Activated CD4-positive, alpha-beta T cell treated with anti-CD3 and anti-CD28 coated beads, Interleukin-2, amount 50 U/mL, for 24 hours (primary cell): ENCODE data around the gene ELAVL2.

Experiments
- DNase-seq, 2 donors: peaks; one replicate each; pipeline ENCODE4 v3.0.0-alpha.2; 2020; ENCODE audit warnings: low read depth in 1 of 2, low spot score in 1 of 2

The ELAVL2 gene

GRCh38 chr9:23821375-23822181, 4.5 kb downstream of the ELAVL2 start:
- no peak for DNase-seq

DNA sequence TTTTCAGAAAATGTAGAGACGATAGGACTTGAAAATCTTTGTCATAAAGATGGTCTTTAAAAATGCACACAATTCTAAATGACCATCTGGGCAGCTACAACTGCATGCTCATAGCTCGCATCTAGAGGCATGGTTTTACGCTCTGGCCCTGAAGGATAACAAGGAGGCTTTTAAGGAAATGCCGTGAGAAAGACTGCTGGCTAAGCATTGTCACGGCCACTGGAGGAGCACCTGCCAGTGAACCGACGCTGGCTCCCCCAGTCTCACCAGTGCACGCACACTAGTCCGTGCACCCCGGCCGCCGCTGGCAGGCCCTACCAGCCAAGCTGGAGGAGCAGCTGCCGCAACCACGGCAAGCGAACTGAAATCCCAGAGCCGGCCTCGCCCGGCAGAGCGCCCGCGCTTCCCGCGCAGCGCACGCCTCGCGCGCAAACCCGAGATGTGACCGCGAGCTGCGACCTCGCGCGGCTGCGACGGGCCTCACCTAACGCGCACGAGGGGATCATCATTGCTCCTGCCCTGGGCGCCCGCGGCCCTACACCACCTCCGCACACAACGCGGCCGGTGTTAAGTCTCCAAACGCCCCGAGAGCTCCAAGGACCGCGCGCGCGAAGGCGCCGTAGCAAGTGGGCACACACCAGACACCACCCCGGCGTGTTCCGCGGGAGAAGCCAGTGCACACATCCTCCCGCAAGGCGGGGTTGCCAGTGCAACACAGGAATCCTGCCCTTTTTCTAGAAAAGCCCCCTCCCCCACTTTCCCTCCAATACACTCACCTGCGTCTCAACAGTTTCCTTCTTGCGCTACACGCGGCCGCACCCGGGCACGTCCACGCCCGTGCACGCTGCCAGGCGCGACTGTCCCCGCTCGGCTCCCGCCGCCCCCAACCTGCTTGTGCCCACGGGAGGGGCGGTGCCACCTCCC, 5.3 kb downstream of the ELAVL2 start:
- DNase-seq, result no peak

DNA sequence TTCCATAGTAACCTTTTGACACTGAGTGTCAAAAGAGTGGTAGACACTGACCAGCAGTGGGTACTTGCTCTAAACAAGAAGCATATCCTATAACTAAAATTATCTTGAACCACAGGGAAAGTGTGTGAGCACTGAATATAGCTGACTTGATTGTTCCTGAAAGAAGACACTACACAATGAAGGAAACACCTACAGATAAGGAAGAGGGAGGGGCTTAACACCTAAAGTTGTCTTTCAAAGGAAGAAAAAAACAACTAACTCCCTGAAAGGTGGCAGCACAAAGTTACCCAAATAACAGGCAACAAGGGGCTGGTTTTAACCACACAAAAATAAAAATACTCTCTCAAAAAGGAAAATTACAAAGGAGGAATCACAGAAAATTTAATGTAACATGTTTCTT, 6.6 kb downstream of the ELAVL2 start:
- no peak for DNase-seq

DNA sequence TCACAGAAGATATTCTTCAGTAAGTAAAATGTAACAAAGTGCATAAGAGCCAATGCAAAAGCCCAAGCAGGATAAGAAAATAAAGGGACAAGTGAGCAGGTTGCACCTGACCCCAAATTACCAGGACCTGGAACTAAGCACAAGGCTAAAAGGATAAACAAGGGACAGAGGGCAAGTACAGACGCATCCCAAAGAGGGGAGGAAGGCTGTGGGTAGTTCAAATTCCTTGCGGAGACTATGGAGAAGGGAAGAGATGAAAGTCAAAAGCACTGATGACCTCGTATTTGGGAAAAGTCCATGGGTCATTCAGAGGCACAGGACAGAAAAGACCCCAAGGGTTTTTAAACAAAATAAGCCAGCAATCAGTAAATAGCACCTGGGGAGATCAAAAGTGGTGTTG, 11.8 kb downstream of the ELAVL2 start:
- DNase-seq, result no peak

- no peak for DNase-seq
Observed at GRCh38 chr9:23812673-23813072, 13.4 kb downstream of the ELAVL2 start.

- no peak for DNase-seq
Observed at GRCh38 chr9:23811633-23812032, 14.4 kb downstream of the ELAVL2 start.

DNA sequence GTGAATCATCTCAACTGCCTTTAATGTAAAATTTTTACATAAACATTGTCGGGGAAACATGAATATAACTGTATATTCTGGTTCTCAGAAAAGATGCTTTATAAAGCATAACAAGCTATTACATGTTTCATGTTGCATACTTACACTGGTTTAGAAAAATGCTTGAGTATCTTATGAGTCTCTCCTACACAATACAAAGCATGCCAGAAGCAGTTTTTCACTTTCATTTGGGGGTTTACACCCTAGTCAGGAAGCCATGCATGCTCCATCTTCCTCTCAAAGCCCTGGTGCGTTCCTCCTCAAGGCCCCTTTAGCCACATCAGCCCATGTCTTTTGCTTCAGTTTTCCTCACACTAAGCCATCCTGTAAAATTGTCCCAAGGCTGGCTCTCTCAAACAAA, 22.8 kb downstream of the ELAVL2 start:
- DNase-seq, result no peak

DNA sequence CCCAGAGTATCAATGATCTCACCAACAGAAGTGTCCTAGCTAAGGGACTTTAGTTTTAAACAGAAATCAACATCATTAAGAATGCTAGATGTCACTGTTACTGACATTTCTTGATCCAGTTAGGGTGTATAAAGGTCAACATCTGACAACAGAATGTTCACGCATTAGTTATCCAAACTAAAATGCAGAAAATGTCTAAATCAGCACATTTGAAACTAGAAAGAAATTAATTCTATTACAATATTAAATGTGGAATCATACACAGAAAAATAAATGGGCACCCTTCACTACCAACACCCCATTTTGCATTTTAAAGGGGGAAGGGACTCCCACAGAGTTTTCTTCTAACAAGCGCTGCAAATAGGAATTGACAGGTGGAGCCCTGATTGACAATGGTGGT, 24.5 kb downstream of the ELAVL2 start:
- DNase-seq, result no peak

- no peak for DNase-seq
Observed at GRCh38 chr9:23799521-23799920, 26.5 kb downstream of the ELAVL2 start.

- DNase-seq, result no peak
Observed at GRCh38 chr9:23798325-23798724, 27.7 kb downstream of the ELAVL2 start.

- no peak for DNase-seq
Observed at GRCh38 chr9:23796209-23796608, 29.8 kb downstream of the ELAVL2 start.

DNA sequence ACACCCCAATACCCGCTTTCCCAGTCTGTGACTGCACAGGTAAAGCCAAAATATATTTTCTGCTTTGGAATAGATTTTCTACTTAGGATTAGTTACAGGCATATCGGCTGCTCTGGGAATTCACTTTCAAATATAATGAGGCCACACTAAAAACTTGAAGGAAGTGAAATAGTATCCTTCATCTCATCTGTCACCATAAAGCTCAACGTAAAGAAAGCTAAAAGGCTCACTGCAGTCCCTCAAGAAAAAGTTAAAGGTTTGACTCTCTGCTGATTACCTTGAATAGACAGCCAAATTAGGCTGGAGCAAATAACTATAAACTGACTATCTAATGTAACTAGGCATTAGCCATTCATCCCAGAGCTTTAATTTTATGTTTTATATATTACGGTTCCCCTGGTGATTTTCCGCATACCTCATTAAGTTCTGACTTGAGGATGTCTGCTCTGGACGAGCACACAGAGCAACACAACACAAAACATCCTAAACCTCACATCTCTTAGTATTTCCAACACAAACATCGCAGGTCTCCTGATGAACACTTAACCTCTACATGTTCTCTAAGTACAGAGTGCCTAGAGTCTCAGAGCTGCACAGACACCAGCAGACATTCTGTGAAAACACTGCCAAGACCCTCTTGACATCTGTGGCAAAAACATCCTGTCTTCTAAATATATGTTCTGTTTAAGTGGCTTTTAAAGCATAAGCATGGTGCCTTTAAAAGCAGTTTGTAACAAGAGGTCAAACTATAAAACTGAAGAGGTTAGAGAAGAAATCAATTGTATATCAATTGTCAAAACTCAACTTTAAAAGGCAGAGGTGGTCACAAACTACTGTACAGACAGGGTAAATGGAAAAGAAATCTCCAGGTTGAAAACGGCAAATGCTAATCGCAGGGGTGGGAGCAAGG, 35.4 kb downstream of the ELAVL2 start:
- DNase-seq, result no peak

DNA sequence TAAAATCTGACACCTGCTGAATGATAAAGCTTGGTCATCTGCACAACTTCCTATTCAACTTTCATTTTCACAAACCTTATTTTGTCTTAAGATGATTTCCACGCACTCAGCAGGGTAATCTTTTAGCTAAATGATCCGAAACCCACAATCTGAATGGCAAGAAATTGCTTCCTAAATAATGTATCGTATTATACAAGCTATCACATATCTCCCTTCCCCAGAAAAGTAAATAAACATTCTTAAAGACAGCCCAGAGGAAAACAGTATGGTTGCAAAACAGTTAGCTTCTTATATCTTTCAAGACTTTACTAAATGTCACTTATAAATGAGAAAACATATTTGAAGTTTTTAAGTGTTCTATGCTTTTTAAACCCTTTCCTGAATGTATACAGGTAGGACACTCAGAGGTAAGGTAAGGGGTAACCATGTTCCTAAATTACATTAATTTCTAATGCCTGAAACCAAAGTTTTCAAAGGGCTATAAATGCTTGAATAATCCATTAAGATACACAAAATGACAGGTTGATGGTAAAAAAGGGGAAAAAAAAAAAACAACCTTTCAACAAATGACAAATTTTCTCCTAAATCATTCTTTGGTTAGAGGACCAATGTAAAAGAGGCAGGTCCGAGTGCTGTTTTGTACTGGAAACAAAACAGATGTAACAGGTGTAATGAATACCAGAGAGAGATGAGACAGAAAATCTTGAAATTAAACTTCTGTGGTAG, 36.3 kb downstream of the ELAVL2 start:
- DNase-seq, result no peak

DNA sequence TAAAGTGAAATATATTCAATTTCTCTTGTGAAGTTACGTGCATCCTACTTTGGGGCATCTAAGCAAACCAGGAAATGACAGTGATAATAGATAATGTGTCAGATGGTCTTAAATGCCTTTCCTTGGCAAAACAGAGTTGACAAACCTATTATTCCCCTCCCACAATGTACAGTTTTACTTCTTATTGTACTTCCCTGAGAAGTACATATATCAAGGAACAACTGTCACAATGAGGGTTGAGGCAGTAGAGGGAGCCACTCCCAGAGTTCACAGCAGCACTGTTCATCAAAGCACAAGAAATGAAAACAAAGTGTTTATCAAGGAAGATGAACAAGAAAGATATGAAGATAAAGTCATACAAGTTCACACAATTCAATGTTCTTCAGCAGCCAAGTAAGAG, 41.1 kb downstream of the ELAVL2 start:
- no peak for DNase-seq

DNA sequence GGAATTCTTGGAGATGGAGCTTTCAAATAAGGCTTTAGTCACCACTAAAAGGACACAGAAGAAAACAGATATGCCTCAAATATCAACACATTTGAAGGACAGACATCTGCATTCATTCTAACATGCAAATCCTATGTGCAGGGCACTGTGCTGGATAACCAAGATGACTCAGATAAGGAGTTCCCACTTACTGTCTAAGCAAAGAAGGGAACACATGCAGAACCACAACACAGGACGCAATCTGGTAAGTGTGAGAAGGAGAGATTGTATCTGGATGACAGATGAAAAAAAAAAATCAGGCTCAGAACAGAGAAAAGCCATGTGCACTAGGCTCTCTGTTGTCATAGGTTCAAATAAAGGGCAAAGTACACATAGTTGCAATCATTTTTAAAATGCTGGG, 42.5 kb downstream of the ELAVL2 start:
- no peak for DNase-seq

DNA sequence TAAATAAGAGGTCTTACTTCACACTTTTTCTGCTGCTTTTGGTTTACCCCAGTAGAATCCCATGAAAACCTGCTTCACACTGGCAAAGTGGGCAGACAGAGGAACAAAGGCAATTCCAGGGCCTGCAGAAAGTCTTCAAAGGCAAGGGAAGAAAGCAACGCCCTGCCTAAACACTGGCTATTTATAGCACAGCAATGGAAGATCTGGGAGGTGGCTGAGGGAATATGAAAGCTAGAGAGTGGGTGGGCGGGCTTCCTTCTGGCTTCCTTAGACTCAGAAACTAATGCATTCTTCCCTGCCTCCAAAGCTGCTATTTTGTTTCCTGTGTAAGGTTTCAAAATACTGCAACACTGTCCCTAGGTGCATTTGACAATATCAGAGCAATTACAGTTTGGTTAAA, 46.8 kb downstream of the ELAVL2 start:
- no peak for DNase-seq

GRCh38 chr9:23777328-23777727, 48.7 kb downstream of the ELAVL2 start:
- DNase-seq, result no peak

- DNase-seq, result no peak
Observed at GRCh38 chr9:23775549-23775948, 50.5 kb downstream of the ELAVL2 start.

DNA sequence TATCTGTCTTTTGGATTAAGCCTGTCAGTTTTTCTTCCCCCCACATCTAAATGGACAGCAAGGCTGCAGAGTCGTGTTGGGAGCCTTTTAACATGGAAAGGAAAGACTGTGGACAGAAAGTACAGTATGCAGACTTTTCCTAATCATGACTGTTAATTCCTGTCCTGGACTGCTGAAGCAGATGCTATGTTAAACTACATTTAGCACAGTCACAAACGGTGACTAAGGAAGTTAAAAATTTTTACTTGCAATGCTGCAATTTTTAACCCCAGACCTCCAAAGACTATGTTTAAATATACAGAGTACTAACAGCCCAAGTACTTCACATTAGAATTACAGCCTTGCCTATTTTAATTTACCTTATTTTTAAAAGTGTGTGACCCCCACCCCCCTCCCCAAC, 51.8 kb downstream of the ELAVL2 start:
- no peak for DNase-seq

GRCh38 chr9:23772385-23772783, 53.7 kb downstream of the ELAVL2 start:
- no peak for DNase-seq
